NCI-H345 treated with DMSO at 0.1 percent for 48 hours (cell line): ENCODE results near the gene SYTL3.
"Not testable (repeated sequence)": the region's sequence is repeated elsewhere in the genome, so short reads cannot be mapped to it uniquely, and the experiment has no call there.

Experiments
- DNase-seq: peaks from one replicate; lab custom pipeline; 2025; ENCODE audit not compliant: unreplicated experiment; lab: John Stamatoyannopoulos, UW

SYTL3 gene

DNA sequence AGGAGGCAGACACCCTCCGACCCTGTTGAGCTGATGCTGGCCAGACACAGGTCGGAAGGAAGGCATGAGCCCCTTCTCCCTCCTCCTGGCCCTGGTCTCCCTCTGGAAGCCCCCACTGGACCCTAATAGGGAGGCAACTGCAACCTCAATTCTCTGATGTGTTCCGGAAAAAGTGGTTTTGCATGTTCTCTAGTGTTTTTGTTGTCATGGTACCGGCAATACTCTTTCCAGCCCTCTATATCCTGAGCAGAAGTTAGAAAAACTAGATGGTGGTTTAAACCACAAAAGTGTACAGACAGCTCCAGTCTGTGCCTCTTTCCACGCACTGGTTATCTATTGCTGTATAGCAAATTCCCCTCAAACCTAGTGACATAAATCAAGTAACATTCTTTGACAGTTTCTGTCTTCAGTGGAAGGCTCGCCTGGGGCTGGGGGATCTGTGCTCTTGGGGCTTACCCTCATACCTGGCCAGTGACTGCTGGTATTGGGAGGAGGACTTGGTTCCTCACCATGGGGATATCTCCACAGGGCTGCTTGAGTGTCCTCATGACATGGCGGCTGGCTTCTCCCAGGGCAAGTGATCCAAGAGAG lies 37.0 kb downstream of the SYTL3 start:
- DNase-seq, result no peak

DNA sequence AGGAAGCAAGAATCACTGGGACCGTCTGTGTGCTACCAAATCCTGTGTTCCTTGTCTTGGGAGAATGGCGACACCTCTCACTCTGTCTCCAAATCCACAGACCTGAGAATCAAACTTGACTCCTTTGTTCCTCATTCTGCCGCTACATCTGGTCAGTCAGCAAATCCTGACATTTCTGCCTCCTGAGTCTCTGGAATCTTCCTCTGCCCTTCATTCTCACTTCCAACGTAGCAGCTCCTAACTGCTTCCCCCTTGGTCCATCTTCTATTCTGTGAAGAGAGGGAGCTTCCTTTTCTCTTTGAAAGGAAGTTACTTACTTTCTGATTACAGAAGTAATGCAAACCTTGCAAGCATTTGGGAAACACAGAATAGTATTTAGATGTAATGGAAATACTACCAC lies 37.7 kb downstream of the SYTL3 start:
- DNase-seq, result no peak

DNA sequence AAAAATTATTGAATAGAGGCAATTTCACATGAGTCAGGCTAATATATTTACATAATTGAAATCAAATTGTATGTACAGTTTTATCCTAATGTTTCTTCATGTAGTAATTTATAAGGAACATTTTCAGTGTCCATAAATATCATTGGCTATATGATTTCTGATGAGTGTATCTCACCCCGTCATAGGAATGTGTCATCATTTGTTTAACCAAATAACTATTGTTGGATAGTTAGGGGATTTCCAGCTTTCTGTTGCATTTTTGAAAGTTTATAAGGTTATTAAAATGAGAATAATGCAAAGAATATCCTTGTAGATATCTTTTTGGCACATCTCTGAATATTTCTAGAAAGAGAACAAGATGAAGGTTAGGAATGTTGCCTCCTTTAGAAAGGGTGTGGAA lies 39.0 kb downstream of the SYTL3 start:
- DNase-seq, result no peak

DNA sequence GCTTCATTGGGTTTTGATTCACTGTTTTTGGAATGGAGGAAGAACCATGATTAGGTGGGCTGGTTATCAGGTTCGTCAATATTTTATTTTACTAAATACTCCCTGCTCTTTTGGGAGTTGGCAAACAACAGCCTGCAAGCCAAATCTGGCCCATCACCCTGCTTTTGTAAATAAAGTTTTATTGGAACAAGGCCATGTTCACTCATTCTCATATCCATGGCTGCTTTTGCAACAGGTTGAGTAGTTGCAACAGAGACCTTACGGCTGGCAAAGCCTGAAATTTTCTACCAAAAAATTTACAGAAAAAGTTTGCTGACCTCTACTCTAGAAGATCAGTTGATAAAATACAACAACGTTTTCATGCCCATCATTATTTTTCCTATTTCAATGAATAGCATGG lies 45.1 kb downstream of the SYTL3 start:
- no peak for DNase-seq

DNA sequence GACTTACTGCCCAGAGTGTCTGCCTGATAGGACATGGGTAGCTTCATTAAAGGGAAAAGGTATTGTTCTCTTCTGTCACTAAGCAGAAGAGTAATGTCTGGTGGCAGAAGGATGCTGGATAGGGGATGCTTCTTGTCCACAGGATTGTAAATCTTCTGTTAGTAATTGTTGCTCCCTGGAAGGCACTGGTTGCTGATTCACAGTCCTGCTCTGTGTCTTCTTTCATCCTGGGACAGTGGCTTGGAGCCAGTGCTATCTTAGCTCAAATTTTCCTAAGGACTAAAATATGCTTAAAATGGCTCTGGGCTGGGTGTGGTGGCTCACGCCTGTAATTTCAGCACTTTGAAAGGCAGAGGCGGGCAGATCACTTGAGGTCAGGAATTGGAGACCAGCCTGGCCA lies 48.0 kb downstream of the SYTL3 start:
- DNase-seq, result no peak

DNA sequence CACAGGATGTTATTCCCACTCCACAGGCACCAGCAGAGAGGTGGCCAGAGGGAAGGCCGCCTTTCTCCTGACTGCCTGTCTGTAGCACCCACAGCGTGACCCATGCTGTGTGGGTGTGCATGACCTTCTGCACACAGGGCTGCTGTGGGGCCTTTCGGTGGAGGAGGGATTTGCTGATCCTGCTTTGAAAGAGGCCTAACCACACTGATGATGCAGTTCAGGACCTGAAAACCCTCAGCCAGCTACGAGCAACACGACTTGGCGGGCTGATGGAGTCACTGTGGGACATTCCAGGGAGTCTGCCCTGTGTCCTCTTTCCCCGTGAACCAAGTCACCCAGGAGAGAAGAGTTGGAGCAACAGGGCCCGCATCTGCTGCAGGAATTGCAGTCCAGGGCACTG lies 49.1 kb downstream of the SYTL3 start:
- DNase-seq, result no peak

DNA sequence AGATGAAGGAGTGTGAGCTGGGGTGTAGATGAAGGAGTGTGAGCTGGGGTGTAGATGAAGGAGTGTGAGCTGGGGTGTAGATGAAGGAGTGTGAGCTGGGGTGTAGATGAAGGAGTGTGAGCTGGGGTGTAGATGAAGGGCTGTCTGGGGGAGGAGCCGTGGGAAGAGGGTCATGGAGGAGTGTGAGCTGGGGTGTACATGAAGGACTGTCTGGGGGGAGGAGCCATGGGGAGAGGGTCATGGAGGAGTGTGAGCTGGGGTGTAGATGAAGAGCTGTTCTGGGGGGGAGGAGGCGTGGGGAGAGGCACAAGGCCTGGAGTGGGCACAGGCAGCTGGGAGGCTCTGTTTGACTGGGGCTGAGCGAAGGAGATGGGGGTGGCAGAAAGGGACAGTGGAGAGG lies 51.4 kb downstream of the SYTL3 start:
- not testable (repeated sequence) for DNase-seq

DNA sequence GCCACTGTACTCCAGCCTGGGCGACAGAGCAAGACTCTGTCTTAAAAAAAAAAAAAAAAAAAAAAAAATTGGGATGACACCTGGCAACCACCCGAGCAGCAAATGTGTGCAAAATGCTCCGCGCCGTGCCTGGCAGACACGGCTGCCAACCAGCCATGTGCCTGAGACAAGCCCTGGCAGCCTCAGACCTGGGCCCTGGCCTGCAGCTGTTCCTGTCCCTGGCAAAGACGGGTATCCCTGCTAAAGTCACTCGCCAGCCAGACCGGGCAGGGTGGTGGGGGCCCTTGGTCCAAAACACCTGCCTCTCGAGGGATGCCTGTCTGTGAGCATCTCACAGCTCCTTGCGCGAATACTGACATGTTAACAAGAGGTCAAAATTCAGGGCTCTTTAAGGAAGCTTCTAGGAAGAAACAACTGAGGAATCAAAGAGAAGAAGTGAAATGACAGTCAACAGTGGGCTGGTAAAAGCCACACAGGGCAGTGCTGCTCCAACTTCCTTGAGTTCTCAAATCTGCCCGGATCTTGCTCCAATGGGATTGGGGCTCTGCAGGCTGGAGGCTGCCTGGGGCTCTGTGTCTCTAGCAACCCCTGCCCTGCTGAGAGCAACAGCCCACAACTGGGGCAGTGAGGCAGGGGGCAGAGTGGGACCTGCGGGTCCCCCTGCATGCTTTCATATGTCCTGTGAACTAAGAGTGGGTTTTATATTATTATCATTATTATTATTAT lies 53.4 kb downstream of the SYTL3 start:
- DNase-seq, result no peak

DNA sequence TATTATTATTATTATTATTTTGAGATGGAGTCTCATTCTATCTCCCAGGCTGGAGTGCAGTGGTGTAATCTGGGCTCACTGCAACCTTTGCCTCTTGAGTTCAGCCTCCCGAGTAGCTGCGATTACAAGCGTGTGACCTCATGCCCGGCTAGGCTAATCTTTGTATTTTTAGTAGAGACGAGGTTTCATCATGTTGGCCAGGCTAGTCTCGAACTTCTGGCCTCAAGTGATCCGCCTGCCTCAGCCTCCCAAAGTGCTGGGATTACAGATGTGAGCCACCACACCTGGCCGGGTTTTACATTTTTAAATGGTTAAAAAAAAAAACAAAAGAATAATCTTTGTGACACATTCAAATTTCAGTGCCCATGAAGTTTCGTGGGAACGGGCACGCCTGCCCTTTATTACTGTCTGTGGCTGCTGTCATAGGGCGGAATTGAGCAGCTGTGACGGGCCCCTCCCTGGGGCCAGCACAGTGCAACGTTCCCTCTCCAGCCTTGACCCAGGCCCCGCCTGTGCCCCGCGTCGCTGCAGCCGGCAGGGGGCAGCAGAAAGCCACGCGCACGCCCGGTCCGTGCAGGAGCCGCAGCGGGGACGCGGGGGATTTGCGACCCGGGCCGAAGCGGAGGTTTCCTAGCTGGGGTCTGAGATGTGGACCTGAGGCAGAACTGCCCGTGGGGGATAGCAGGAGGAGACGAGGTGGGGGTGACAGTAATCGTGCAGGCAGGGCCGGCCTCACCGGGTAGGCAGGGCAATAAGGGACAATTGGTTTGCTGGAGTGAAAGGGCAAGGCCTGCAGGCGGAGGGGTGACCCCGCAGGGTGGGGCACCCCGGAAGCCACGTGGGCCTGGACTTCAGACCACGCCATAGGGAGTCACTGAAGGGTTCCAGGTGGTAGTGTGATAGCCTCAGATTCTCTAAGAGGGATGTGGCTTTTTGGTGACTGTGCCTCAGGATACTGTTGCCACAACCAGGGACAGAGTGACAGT lies 54.3 kb downstream of the SYTL3 start:
- no peak for DNase-seq

DNA sequence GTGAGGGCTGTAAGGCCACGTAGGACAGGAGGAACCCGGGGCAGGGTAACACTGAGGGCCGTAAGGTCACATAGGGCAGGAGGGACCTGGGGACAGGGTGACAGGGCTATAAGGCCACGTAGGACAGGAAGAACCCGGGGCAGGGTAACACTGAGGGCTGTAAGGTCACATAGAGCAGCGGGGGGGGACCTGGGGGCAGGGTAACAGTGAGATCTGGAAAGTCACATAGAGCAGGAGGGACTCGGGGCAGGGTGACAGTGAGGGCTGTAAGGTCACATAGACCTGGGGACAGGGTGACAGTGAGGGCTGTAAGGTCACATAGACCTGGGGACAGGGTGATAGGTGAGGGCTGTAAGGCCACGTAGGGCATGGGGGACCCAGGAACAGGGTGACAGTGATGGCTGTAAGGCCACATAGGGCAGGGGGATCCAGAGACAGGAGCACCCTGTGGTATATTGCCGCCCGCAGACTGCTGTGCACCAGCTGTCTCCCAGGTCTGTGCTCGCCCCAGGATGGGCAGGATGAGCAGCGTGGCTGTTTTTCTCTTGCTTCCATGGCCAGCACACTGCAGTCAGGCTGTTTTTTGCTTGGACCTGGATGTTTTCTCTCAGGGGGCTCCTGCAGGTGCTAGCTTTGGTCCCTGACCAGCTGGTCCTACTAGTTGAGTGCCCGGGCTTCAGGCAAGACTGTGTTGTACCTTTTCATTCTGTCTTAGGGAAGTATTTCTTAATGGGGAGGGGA lies 55.7 kb downstream of the SYTL3 start:
- DNase-seq, result no peak

DNA sequence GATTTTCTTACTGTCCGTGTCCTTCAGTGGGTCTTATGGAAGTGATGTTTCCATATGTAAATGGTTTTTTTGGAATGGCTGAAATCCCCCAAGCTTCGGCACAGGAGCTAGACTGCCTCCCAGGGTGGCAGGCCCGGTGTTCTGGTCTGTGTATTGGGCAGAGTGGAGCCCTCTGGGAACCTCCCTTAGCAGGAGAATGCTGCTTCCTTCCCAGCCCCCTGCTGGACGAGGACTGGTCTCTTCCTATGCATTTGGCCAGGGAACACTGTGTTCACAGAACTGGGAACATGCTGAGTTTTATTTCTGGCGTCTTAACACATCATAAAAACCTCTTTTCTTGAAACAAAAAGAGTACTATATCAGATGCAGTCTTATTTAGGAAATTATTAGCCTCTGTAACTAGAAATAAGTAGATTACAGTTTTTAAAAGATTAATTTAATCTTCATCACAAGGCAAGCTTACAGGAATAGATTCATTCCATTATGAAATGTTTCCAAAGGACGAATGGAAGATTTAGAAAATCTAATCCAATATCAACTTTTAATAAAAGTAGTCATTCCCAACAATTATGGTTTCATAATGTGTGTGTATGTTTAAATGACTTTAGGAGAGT lies 56.6 kb downstream of the SYTL3 start:
- no peak for DNase-seq

DNA sequence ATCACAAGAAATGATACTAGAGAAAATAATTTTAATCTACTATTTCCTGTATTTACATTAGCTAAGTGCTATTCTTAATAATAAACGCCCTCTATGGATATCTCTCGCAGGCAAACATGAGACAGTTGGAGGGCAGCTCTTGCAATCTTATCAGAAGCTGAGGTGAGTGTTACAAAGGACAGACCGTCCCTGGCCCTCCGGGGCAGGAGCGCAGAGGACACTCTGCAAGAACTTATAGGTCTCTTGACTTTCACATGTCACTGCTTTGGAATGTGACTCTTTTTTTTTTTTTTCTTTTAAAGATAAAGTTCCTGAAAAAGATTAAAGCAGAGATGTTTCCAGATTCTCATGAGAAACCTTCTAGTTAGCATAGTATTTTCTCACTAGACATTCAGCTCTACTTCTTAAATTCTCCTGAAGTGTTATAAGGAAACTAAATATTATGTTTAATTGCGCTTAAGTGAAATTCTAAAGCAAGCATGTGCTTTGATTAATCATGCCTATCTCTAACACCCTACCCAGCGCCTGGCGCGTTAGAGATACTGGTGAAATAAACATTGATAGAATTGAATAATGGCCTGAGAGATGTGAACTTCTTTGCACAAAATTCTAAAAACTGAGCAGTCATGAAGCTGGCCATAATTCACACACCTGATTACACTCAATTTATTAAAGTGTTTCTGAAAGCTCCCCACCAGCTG lies 57.4 kb downstream of the SYTL3 start:
- DNase-seq, result no peak

DNA sequence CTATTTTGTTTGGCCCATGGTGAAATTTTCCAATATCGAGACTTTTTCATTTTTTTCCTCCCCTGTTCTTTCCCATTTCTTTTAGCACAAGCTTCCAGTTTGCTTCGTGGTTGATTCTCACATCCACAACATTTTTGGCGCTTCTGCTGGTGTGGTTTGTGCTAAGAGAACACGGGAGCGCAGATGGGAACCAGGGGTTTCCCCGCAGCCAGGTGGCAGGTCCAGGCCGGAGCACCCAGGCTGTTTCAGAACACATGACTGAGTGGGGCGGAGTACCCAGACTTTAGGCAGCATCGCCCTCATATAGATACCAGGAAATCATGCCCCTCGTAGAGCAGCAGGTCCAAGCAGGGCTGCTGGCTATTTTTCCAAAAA lies 58.0 kb downstream of the SYTL3 start:
- no peak for DNase-seq

DNA sequence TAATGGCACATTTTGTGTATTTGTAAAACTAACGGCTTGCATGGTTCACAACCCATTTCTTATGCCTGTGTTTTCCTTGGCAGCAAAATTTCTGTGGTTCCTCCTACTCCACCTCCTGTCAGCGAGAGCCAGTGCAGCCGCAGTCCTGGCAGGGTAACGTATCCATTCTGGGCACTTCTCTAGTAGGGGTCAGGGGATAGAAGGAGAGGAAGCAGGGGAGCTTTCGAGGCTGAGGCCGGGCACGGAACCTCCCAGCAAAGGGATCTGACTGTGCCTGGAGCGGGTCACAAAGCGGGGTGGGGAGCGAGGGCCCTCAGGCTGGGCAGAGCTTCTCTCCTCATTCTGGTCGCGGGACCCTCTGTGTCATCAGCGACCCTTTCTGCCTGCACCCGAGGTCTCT lies 58.4 kb downstream of the SYTL3 start:
- DNase-seq, result no peak

DNA sequence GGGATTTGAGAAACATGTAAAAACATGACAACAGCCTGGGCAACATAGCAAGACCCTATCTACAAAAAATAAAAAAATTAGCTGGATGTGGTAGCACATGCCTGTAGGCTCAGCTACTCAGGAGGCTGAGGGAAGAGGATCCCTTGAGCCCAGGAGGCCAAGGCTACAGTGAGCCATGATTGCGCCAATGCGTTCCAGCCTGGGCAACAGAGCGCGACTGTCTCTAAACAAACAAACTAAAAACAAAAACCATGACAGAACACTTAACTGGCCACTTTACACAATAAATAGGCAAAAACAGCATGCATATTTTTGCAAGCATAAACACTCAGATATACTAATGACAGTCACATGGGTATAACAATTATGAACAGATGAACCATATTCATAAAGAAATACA lies 60.0 kb downstream of the SYTL3 start:
- DNase-seq, result no peak

DNA sequence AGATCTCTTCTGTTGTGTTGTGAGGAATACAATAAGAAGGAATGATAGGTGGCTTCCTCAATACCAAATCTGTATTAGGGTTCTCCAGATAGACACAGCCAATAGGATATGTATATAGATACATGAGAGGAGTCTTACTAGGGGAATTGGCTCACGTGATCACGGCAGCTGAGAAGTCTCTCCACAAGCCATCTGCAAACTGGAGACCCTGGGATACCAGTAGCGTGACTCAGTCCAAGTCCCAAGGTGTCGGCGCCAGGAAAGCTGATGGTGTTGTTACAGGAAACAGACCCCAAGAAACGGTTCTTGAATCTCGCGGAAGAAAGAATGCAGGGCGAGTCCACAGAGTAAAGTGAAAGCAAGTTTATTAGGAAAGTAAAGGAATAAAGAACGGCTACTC lies 61.4 kb downstream of the SYTL3 start:
- DNase-seq, result no peak

DNA sequence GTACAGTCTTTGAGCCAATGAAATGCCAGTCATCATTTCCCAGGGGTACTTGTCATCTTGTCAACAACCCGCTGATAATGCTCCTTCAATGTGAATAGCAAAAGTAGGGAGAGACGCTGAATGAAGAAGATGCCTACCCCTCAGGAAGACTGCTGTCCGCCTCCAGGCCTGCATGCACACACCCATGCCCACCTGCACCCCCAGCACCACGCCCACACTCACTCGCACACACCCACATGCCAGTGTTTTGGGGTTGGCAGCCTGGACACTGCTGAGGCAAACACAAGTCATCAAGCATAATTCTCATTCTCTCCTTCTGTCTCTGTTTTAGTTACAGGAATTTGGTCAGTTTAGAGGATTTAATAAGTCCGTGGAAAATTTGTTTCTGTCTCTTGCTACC lies 63.6 kb downstream of the SYTL3 start:
- no peak for DNase-seq

DNA sequence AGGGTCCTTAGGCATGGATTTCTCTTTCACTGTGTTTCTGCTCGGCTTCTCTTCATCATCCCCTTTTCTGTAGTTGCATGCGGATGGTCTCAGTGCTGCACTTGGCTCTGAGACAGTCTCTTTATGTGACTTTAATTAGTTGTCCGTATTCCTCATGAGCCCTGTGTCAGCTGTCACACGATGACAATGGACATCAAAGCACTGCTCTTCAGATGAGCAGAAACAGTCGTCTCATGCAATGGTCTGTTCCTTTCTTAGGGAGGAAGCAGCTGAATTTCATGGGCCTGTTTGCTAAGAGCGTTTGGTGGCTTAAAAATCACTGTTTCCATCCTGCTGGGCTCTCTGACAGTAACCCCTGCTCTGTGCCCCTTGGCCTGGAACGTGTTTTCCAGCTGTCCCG lies 64.9 kb downstream of the SYTL3 start:
- no peak for DNase-seq

DNA sequence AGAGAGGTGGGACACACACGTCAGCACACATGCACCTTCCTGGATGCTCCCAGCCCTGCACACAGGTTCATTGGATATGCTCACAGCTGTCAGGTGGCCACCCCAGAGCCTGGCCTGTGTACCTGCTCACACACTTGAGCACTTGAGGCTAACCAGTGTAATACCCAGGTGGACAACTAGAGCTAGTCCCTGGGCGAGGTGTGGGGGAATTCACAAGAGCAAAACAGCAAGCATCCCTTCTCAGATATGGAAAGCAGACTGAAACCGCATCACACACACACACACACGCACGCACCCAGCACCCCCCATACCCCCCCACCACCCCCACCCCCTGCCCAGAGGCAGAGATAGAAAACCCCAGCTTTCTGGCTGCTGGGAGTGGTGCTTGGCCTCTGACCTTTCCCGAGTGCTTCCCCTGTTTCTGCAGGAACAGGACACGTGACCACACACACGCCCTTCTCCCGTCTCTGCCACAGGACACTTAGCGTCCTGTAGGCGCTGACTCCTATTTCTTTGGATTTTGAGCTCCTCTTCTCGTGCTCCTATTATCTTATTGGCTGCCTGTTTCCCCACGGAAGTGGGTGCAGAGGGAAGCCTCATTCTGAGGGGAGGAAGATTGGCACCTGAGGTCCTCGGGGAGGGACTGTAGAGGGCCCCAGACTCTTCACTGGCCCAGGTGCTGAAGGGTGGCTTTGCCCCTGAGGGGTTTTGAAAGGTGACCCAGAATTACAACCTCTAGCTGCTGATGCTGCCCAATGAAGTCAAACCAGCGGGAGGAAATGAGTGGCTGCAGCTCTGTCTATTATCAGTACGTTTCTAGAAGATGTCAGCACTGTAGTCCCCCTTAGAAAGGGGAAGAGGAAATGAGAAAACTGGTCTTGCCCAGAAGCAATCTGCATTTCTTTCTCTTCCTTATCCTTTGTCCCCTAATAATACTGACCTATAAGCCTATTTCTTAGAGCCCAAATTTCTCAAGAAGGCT lies 65.8 kb downstream of the SYTL3 start:
- no peak for DNase-seq
